ENCODE measurements around the gene ASB16. TPM values are rescaled to one million over a fixed set of nuclear protein-coding genes. Genes with fewer than 3 reads are reported as not detected.

Gene ASB16
- polyA plus RNA-seq, 1 of the 3 experiments (the other 2 are of a cell fraction): not detected

DNA sequence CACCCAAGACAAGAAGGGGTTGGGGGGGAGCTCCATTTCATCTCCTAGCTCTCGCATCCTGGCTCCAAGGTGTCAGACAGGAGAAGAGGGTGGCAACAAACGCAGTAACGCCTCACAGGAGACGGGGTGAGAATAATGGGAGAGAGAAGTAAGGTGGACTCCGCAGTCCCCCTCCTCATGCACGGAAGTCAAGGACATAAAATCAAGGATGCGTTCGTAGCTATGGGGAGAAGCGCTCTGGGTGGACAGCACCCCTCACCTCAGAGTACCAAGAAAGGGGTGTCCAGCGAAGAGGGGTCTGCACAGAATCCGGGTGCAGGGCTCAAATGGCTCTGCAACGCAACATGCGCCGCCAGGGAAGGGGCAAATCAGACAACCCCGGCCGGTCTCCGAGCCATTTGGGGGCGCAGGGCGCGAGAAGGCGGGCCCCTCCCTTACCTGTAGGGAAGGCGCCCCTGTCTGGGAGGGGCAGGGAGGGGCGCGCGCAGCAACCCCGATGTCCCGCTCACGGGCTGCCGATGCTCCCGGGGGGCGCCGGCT is 47.6 kb upstream of the ASB16 start:
- no peak for DNase-seq
- H3K4me1 ChIP-seq (ENCODE audit: control insufficient read depth in 1 of 2, insufficient read depth in 2 of 2, low read depth in 1 of 2, low read length in 1 of 2): peaks cover 4 to 26% of the 10 kb centered on the region in 2 experiments; a peak in 2 of 4 replicates
- H3K4me2 ChIP-seq: peak overlapping the region; percentile 97
- H3K9me2 ChIP-seq: no peaks in the 10 kb centered on the region
- no peaks in the 10 kb centered on the region for H3K27me3 ChIP-seq (ENCODE audit: insufficient read depth)
- H3K9ac ChIP-seq: peak overlapping the region; percentile 88
- no peaks in the 10 kb centered on the region for H3K9me3 ChIP-seq
- H2AFZ ChIP-seq (ENCODE audit: low read depth): peak overlapping the region; percentile 67
- TF ChIP-seq, protein P1, sequence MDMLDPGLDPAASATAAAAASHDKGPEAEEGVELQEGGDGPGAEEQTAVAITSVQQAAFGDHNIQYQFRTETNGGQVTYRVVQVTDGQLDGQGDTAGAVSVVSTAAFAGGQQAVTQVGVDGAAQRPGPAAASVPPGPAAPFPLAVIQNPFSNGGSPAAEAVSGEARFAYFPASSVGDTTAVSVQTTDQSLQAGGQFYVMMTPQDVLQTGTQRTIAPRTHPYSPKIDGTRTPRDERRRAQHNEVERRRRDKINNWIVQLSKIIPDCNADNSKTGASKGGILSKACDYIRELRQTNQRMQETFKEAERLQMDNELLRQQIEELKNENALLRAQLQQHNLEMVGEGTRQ (IDR thresholded peaks at IDR 0.05; ENCODE audit: borderline replicate concordance, low read depth, low read length): no peak
- TF ChIP-seq EZH2phosphoT487 (IDR thresholded peaks at IDR 0.05; ENCODE audit: borderline replicate concordance, low read depth): no peak
- TF ChIP-seq, protein P2, sequence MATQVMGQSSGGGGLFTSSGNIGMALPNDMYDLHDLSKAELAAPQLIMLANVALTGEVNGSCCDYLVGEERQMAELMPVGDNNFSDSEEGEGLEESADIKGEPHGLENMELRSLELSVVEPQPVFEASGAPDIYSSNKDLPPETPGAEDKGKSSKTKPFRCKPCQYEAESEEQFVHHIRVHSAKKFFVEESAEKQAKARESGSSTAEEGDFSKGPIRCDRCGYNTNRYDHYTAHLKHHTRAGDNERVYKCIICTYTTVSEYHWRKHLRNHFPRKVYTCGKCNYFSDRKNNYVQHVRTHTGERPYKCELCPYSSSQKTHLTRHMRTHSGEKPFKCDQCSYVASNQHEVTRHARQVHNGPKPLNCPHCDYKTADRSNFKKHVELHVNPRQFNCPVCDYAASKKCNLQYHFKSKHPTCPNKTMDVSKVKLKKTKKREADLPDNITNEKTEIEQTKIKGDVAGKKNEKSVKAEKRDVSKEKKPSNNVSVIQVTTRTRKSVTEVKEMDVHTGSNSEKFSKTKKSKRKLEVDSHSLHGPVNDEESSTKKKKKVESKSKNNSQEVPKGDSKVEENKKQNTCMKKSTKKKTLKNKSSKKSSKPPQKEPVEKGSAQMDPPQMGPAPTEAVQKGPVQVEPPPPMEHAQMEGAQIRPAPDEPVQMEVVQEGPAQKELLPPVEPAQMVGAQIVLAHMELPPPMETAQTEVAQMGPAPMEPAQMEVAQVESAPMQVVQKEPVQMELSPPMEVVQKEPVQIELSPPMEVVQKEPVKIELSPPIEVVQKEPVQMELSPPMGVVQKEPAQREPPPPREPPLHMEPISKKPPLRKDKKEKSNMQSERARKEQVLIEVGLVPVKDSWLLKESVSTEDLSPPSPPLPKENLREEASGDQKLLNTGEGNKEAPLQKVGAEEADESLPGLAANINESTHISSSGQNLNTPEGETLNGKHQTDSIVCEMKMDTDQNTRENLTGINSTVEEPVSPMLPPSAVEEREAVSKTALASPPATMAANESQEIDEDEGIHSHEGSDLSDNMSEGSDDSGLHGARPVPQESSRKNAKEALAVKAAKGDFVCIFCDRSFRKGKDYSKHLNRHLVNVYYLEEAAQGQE (IDR thresholded peaks at IDR 0.05; ENCODE audit: low read depth, low read length): no peak
- no peak for TF ChIP-seq GATA2 (CRISPR knock-in tag; IDR thresholded peaks at IDR 0.05)
- no peak for TF ChIP-seq RFX5 (IDR thresholded peaks at IDR 0.05; ENCODE audit: low read length)
- TF ChIP-seq ELF1 (IDR thresholded peaks at IDR 0.05): no peak
- no peak for TF ChIP-seq FOXJ3 (CRISPR knock-in tag; IDR thresholded peaks at IDR 0.05)
- TF ChIP-seq, protein P3, sequence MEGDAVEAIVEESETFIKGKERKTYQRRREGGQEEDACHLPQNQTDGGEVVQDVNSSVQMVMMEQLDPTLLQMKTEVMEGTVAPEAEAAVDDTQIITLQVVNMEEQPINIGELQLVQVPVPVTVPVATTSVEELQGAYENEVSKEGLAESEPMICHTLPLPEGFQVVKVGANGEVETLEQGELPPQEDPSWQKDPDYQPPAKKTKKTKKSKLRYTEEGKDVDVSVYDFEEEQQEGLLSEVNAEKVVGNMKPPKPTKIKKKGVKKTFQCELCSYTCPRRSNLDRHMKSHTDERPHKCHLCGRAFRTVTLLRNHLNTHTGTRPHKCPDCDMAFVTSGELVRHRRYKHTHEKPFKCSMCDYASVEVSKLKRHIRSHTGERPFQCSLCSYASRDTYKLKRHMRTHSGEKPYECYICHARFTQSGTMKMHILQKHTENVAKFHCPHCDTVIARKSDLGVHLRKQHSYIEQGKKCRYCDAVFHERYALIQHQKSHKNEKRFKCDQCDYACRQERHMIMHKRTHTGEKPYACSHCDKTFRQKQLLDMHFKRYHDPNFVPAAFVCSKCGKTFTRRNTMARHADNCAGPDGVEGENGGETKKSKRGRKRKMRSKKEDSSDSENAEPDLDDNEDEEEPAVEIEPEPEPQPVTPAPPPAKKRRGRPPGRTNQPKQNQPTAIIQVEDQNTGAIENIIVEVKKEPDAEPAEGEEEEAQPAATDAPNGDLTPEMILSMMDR (IDR thresholded peaks at IDR 0.05): no peak
- no peak for TF ChIP-seq NFIC (IDR thresholded peaks at IDR 0.05; ENCODE audit: borderline replicate concordance)
- TF ChIP-seq RCOR1 (IDR thresholded peaks at IDR 0.05; ENCODE audit: low read length): no peak
- TF ChIP-seq RXRA (IDR thresholded peaks at IDR 0.05; ENCODE audit: borderline replicate concordance, low read depth): no peak
- TF ChIP-seq, protein P4, sequence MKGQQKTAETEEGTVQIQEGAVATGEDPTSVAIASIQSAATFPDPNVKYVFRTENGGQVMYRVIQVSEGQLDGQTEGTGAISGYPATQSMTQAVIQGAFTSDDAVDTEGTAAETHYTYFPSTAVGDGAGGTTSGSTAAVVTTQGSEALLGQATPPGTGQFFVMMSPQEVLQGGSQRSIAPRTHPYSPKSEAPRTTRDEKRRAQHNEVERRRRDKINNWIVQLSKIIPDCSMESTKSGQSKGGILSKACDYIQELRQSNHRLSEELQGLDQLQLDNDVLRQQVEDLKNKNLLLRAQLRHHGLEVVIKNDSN (IDR thresholded peaks at IDR 0.05; ENCODE audit: borderline replicate concordance, low read depth): no peak
- no peak for TF ChIP-seq MEF2A (IDR thresholded peaks at IDR 0.05; ENCODE audit: borderline replicate concordance, low read depth)
- TF ChIP-seq NRF1 (IDR thresholded peaks at IDR 0.05; ENCODE audit: low read depth, low read length): no peak
- TF ChIP-seq SMC3 (IDR thresholded peaks at IDR 0.05; ENCODE audit: low read depth, low read length): no peak
- TF ChIP-seq SIN3A (IDR thresholded peaks at IDR 0.05; ENCODE audit: borderline replicate concordance, low read depth, low read length): no peak
- CTCF ChIA-PET: interaction anchor here (0.7 to 2.6 kb wide), 17 partner anchors 10 to 223 kb away, joined by 3 to 15 read pairs (median 3); partner anchors contain the start of genes GRN and HROB
- peak overlapping the region; percentile 72 to 78 for H3K4me3 ChIP-seq (ENCODE audit: low read depth in 2 of 2, low read length in 1 of 2)
- H4K20me1 ChIP-seq (ENCODE audit: insufficient read depth): peaks cover 19% of the 10 kb centered on the region; the same call in 1 of the 2 replicates
- peaks cover 7% of the 10 kb centered on the region for H3F3A ChIP-seq (replicated peaks; ENCODE audit: insufficient read depth)
- 16% methylated on average over 11 of the region's 32 CpGs for WGBS (ENCODE audit: low lambda C conversion rate)
- peak overlapping the region; percentile 41 to 63; a peak in 2 of 4 replicates for H3K27ac ChIP-seq (ENCODE audit: low read depth in 2 of 2, low read length in 1 of 2)
- H3K79me2 ChIP-seq (ENCODE audit: insufficient read depth): peaks cover 19% of the 10 kb centered on the region; the same call in 1 of the 2 replicates
- POLR2A ChIA-PET: interaction anchor here (0.9 to 2.2 kb wide), 6 partner anchors 18 to 64 kb away, joined by 3 to 8 read pairs (median 4); partner anchors contain the start of genes HROB, LSM12 and TMUB2
- no peaks in the 10 kb centered on the region for H3K36me3 ChIP-seq (replicated peaks in 1 of 2; ENCODE audit: control insufficient read depth in 1 of 2, insufficient read depth in 2 of 2, low read length in 1 of 2)

Data from SK-N-SH (cell line).